Karpas-422 (cell line): ENCODE measurements around the gene THOP1. TPM values are rescaled to one million over a fixed set of nuclear protein-coding genes. Genes with fewer than 3 reads are reported as not detected.
A peak's percentile ranks its signal among the peaks of the same experiment; 100 is the strongest.

Experiments
- DNase-seq: peaks from one replicate; pipeline ENCODE4 v3.0.0-alpha.2; 2015
- H2AFZ ChIP-seq: fragments of 200-600 bp; sonication (generic); 2 replicates; pipeline ENCODE4 v1.6.1; 2014; ENCODE audit warnings: antibody characterized with exemption, low read length, mixed read lengths
- H3K27ac ChIP-seq: fragments of 200-600 bp; sonication (generic); 2 replicates; pipeline ENCODE4 v1.5.1; 2014; ENCODE audit warnings: mild to moderate bottlenecking, low read length, moderate library complexity
- H3K27me3 ChIP-seq: fragments of 200-600 bp; sonication (generic); 2 replicates; pipeline ENCODE4 v1.6.1; 2014; ENCODE audit warnings: low read length, mixed read lengths
- H3K36me3 ChIP-seq: fragments of 200-600 bp; sonication (generic); 2 replicates; pipeline ENCODE4 v1.6.1; 2014; ENCODE audit warnings: low read length, mixed read lengths; ENCODE audit not compliant: insufficient read depth
- H3K4me1 ChIP-seq: fragments of 200-600 bp; sonication (generic); 2 replicates; pipeline ENCODE4 v1.6.1; 2014; ENCODE audit warnings: mild to moderate bottlenecking, low read length, mixed read lengths
- H3K4me2 ChIP-seq: fragments of 200-600 bp; sonication (generic); 2 replicates; pipeline ENCODE4 v1.6.1; 2014; ENCODE audit warnings: low read length, low read depth, mild to moderate bottlenecking; ENCODE audit not compliant: poor library complexity, severe bottlenecking
- H3K4me3 ChIP-seq: fragments of 200-600 bp; sonication (generic); 2 replicates; pipeline ENCODE4 v1.5.1; 2014; ENCODE audit warnings: mild to moderate bottlenecking, antibody characterized with exemption, low read length, mixed read lengths
- H3K79me2 ChIP-seq: fragments of 200-600 bp; sonication (generic); 2 replicates; pipeline ENCODE4 v1.6.1; 2014; ENCODE audit warnings: mild to moderate bottlenecking, low read length, mixed read lengths
- H3K9ac ChIP-seq: fragments of 200-600 bp; sonication (generic); 2 replicates; pipeline ENCODE4 v1.6.0; 2014; ENCODE audit warnings: low read length
- H3K9me2 ChIP-seq: fragments of 200-600 bp; sonication (generic), shearing (Covaris generic); replicated peaks from 2 replicates; pipeline ENCODE4 v1.6.0; 2014; ENCODE audit warnings: mild to moderate bottlenecking, low read length, moderate library complexity; ENCODE audit not compliant: insufficient read depth
- H3K9me3 ChIP-seq: fragments of 300-700, 200-600 bp; sonication (generic); 2 replicates; pipeline ENCODE4 v1.6.1; 2014; ENCODE audit warnings: low read length, mixed read lengths
- H4K20me1 ChIP-seq: fragments of 200-600 bp; sonication (generic); 2 replicates; pipeline ENCODE4 v1.6.1; 2014; ENCODE audit warnings: mild to moderate bottlenecking, antibody characterized with exemption, low read length, low read depth; ENCODE audit not compliant: insufficient read depth
- total RNA-seq: library from RNA; depleted of rRNA; stranded (reverse); fragments of >200 nt; shearing (Covaris generic); gene quantifications from 2 replicates; pipeline ENCODE4 v1.2.3, GENCODE V29; 2014; ENCODE audit warnings: low replicate concordance

The THOP1 gene
- total RNA-seq, 1 experiment from 2014 or later: 57.0 TPM

DNA sequence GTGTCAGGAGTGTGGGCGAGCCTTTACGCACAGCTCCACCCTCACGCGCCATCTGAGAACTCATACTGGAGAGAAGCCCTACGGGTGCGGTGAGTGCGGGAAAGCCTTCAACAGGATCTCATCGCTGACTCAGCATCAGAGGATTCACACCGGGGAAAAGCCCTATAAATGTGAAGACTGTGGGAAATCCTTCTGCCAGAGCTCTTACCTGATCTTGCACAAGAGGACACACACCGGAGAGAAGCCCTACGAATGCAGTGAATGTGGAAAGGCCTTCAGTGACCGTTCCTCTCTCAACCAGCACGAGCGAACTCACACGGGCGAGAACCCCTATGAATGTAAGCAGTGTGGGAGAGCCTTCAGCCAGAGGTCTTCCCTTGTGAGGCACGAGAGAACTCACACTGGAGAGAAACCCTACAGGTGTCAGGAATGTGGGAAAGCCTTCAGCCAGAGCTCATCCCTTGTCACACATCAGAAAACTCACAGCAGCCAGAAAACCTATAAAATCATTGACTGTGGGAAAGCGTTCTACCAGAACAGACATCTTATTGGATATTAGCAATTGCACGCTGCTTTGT is 49.1 kb downstream of the THOP1 start:
- Histone ChIP-seq H3K9me3 (peaks cover 26% of the 10 kb centered on the region), H3K4me2 (no peak overlapping the region), H3K9me2 (no peaks in the 10 kb centered on the region), H3K27me3 (no peaks in the 10 kb centered on the region), H3K9ac (no peak overlapping the region), H3K4me3 (no peak overlapping the region), H3K36me3 (peaks cover 14% of the 10 kb centered on the region), H3K79me2 (no peaks in the 10 kb centered on the region), H3K4me1 (no peaks in the 10 kb centered on the region), H3K27ac (no peak overlapping the region), H2AFZ (no peak overlapping the region), H4K20me1 (no peaks in the 10 kb centered on the region)
- DNase-seq: no peak

DNA sequence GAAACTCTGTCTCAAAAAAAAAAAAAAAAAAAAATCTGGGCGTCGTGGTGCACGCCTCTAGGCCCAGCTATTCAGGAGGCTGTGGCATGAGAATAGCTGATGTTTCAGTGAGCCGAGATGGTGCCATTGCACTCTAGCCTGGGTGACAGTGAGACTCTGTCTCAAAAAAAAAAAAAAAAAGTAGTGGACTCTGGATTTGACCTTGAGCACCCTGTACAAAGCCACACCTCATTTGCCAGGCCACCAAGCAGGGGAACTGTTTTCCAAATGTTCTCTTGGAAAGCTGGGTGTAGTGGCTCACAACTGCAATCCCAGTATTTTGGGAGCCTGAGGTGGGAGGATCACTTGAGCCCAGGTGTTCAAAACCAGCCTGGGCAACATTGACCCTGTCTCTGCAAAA is 52.1 kb downstream of the THOP1 start:
- no peaks in the 10 kb centered on the region for H4K20me1 ChIP-seq
- no peaks in the 10 kb centered on the region for H3K27me3 ChIP-seq
- H3K4me3 ChIP-seq: no peak overlapping the region
- peaks cover 6% of the 10 kb centered on the region for H3K4me1 ChIP-seq
- no peak overlapping the region for H3K4me2 ChIP-seq
- no peak overlapping the region for H3K27ac ChIP-seq
- H3K79me2 ChIP-seq: no peaks in the 10 kb centered on the region
- H3K36me3 ChIP-seq: peaks cover 14% of the 10 kb centered on the region
- peaks cover 23% of the 10 kb centered on the region for H3K9me3 ChIP-seq
- no peak overlapping the region for H3K9ac ChIP-seq
- H3K9me2 ChIP-seq: no peaks in the 10 kb centered on the region
- no peak for DNase-seq
- no peak overlapping the region for H2AFZ ChIP-seq

DNA sequence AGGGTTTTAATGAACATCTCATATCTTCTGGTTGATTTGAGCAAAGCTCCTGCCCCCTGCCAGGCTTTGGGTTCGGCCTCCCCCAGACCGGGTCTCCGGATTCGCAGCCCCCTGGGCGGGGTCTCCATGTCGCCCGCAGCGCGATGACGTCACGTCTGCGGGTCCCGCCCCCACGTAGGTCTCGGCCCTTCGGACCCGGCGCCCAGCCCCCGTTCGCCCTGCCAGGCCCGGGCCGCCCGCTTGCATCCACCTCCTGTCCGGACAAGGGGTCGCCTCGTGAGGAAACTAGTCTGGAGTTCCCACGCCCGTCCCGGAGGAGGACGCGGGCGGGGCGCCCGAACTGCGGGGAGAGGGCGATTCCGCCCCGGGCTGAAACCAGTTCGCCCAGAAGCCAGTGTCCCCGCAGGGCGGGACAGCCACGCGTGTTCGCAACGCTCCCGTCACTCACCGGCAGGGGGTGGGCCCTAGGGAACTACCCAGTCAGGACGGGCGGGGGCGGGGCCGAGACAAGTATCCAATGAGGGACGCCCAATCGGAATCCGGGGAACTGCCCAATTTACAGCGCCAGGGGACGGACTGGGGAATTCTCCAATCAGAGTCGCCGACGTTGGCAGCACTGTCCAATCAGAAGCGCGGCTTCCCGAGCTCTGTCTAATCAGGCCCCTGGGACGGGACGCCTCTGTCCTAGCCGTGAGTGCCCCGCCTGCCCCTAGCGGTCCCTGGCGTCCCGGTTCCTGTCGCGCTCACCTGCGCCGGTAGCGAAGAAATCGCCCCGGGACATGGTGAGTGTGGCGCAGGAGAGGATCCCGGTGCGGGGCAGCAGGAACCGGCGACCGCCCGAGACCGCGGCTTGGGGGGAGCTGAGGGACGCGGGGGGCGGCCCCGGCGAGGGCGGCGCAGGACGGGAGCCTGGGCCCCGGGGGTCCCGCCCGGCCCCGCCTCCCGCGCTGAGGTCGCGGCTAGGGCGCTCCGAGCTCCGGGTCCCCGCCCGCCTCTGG is 55.8 kb downstream of the THOP1 start, which contains the start of gene ZNF555:
Gene ZNF555 (plus strand): TSS at position 682 of the 998 bp plus-strand sequence. CDS start 98 bp downstream, at position 780.
- Histone ChIP-seq H3K4me1 (peaks cover 8% of the 10 kb centered on the region), H3K79me2 (no peaks in the 10 kb centered on the region), H3K9me3 (peaks cover 5% of the 10 kb centered on the region), H3K9me2 (no peaks in the 10 kb centered on the region), H3K27me3 (no peaks in the 10 kb centered on the region), H3K4me3 (peak within 1 kb of the TSS; percentile 70), H3K27ac (peak within 1 kb of the TSS; percentile 68), H2AFZ (0 out of 2 replicates have a peak within 1 kb of the TSS, but pooled peaks have one; percentile 21), H3K36me3 (no peaks in the 10 kb centered on the region), H3K4me2 (peak within 1 kb of the TSS; percentile 72), H4K20me1 (no peaks in the 10 kb centered on the region), H3K9ac (peak within 1 kb of the TSS; percentile 78)
- DNase-seq: peak; percentile 96

DNA sequence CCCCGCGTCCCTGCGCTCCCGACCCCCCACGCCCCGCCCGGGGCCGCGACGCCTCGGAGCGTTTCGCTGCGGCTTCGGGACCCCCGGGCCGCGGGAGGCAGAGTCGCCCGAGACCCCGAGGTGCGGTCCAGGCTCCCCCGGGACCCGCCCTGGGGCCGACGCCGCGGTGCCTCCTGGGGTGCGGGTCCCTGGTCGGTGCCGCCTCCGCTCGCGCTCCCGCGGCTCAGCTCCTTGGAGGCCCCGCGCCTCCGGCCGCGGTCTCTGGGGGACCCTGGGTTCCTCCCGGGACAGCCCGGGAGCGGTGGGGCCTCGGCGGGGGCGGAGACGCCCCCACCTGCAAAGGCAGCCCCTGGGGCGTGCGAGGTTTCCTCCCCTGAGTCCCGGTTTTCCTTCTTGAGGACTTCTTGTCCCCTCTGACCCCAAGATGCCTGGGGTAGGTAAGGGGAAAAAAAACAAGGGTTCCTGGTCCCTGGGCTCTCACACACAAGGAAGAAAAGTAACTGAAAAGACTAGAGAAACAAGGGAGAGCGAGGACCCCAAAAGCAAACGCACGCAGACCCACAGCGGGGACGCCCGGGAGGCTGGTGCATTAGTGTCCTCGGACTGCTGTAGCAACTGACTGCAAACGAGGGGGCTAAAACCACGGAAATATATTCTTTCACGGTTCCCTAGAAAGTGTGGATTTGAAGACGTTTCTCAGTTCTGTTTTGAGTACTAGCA is 56.7 kb downstream of the THOP1 start:
- H3K4me3 ChIP-seq: peak overlapping the region; percentile 70
- H2AFZ ChIP-seq: no peak overlapping the region
- peak overlapping the region; percentile 67 for H3K9ac ChIP-seq
- peaks cover 8% of the 10 kb centered on the region for H3K4me1 ChIP-seq
- H3K9me3 ChIP-seq: no peaks in the 10 kb centered on the region
- no peak for DNase-seq
- no peaks in the 10 kb centered on the region for H3K9me2 ChIP-seq
- no peaks in the 10 kb centered on the region for H3K79me2 ChIP-seq
- H3K4me2 ChIP-seq: peak overlapping the region; percentile 72
- no peaks in the 10 kb centered on the region for H4K20me1 ChIP-seq
- H3K27ac ChIP-seq: no peak overlapping the region
- no peaks in the 10 kb centered on the region for H3K27me3 ChIP-seq
- no peaks in the 10 kb centered on the region for H3K36me3 ChIP-seq

DNA sequence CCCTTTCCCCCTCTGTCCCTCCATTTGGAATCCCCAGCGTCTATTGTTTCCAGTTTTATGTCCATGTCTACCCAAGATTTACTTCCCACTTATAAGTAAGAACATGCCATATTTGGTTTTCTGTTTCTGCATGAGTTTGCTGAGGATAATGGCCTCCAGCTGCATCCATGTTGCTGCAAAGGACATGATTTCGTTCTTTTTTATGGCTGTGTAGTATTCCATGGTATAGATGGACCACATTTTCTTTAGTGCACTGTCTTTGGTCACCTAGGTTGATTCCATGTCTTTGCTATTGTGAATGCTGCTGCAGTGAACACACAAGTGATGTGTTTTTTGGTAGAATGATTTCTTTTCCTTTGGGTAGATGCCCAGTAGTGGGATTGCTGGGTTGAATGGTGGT is 59.8 kb downstream of the THOP1 start:
- Histone ChIP-seq H3K4me2 (no peak overlapping the region), H3K9me3 (peaks cover 3% of the 10 kb centered on the region; the same call in 1 of the 2 replicates), H3K4me3 (no peak overlapping the region), H3K9ac (no peak overlapping the region), H3K27me3 (no peaks in the 10 kb centered on the region), H3K4me1 (peaks cover 8% of the 10 kb centered on the region), H3K36me3 (no peaks in the 10 kb centered on the region), H3K79me2 (no peaks in the 10 kb centered on the region), H3K9me2 (no peaks in the 10 kb centered on the region), H2AFZ (no peak overlapping the region), H3K27ac (no peak overlapping the region), H4K20me1 (no peaks in the 10 kb centered on the region)
- DNase-seq: no peak

DNA sequence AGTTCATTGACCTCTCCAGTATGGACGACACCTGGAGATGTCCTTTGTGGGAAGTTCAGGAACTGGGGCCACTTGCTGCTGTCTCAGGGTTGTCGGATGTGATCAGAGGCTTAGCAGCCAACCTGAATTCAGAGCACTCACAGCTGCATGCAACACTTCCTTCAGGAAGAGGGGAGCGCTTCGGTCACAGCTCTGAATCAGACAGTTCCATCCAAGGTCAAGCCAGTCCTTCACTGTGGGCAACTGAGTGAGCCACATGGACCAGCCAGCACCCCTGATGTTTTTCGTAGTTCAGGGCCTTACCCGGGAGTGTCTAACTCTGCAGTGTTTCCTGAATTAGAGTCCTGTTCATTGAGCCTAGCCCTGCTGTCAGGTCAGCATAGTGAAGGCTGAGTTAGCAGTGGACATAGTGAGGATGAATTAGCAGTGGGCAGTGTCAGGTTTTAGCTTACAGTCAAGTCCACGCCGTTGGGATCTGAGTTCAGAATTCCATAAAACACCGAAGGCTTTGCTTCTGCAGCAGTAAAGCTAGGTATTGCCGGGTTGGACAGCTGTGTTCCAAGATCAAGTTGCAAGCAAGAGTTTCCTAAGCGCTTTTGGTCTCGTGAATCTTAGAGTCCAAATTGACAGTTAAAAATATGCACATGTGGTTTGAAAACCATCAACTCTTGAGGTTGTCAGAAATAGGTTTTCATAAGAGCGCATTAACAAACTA is 61.0 kb downstream of the THOP1 start:
- peak; percentile 17 for DNase-seq
- H3K27ac ChIP-seq: no peak overlapping the region
- H4K20me1 ChIP-seq: no peaks in the 10 kb centered on the region
- no peaks in the 10 kb centered on the region for H3K79me2 ChIP-seq
- no peak overlapping the region for H3K4me2 ChIP-seq
- no peaks in the 10 kb centered on the region for H3K36me3 ChIP-seq
- no peaks in the 10 kb centered on the region for H3K9me2 ChIP-seq
- H3K27me3 ChIP-seq: no peaks in the 10 kb centered on the region
- H3K9ac ChIP-seq: no peak overlapping the region
- H3K4me1 ChIP-seq: peaks cover 8% of the 10 kb centered on the region
- peaks cover 5% of the 10 kb centered on the region for H3K9me3 ChIP-seq
- no peak overlapping the region for H3K4me3 ChIP-seq
- H2AFZ ChIP-seq: no peak overlapping the region

DNA sequence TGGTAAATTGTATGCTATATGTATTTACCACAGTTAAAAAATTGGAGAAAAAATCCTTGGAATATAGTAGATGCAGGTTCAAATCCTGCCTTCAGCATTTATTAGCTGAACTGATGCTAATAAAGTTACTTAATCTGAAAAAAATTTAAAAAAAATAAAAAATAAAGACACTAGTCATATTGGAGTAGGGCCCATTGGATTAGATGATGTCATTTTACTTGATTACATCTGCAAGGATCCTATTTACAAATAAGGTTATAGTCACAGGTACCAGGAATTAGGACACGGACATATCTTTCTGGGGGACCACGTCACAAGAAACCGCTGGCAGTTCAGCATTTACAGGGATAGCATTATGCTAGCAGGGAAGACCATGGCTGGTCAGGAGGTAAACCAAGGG is 62.2 kb downstream of the THOP1 start:
- Histone ChIP-seq H3K27me3 (no peaks in the 10 kb centered on the region), H4K20me1 (no peaks in the 10 kb centered on the region), H3K4me1 (peaks cover 2% of the 10 kb centered on the region), H2AFZ (no peak overlapping the region), H3K9me2 (no peaks in the 10 kb centered on the region), H3K79me2 (no peaks in the 10 kb centered on the region), H3K9me3 (peaks cover 10% of the 10 kb centered on the region), H3K9ac (no peak overlapping the region), H3K4me2 (no peak overlapping the region), H3K4me3 (no peak overlapping the region), H3K36me3 (peaks cover 5% of the 10 kb centered on the region), H3K27ac (no peak overlapping the region)
- peak; percentile 23 for DNase-seq
